OCI-LY3 (cell line): ENCODE results near the gene FRMD3.

Experiments
- H2AFZ ChIP-seq: fragments of 200-600, 300-600 bp; shearing (Covaris generic); 2 replicates; pipeline ENCODE4 v1.6.0; 2014; ENCODE audit warnings: antibody characterized with exemption, low read depth, low read length
- H3K27ac ChIP-seq: fragments of 200-600, 300-600 bp; sonication (generic); 2 replicates; pipeline ENCODE4 v1.5.1; 2014; ENCODE audit warnings: mild to moderate bottlenecking, low read length, moderate library complexity, mixed read lengths
- H3K27me3 ChIP-seq: fragments of 200-600, 300-600 bp; sonication (generic); 2 replicates; pipeline ENCODE4 v1.6.1; 2014; ENCODE audit warnings: low read depth, low read length, mixed read lengths
- H3K36me3 ChIP-seq: fragments of 200-600, 300-600 bp; sonication (generic); replicated peaks from 2 replicates; pipeline ENCODE3; 2014; ENCODE audit warnings: low read depth, low read length, mixed read lengths
- H3K4me1 ChIP-seq: fragments of 300-600, 200-600 bp; sonication (generic); 2 replicates; pipeline ENCODE4 v1.6.1; 2014; ENCODE audit warnings: low read length, mixed read lengths
- H3K4me2 ChIP-seq: fragments of 200-600, 300-600 bp; sonication (generic); 2 replicates; pipeline ENCODE4 v1.6.1; 2014; ENCODE audit warnings: low read length, mixed read lengths
- H3K4me3 ChIP-seq: fragments of 300-600, 200-600 bp; sonication (generic); 2 replicates; pipeline ENCODE4 v1.5.1; 2014; ENCODE audit warnings: antibody characterized with exemption, mild to moderate bottlenecking, low read length, moderate library complexity
- H3K79me2 ChIP-seq: fragments of 300-600, 200-600 bp; shearing (Covaris generic); 2 replicates; pipeline ENCODE4 v1.6.1; 2014; ENCODE audit warnings: mild to moderate bottlenecking, low read length, mixed read lengths
- H3K9ac ChIP-seq: fragments of 300-600, 200-600 bp; shearing (Covaris generic); 2 replicates; pipeline ENCODE4 v1.6.0; 2014; ENCODE audit warnings: mild to moderate bottlenecking, low read length, moderate library complexity
- H3K9me3 ChIP-seq: fragments of 200-600, 300-600 bp; shearing (Covaris generic); 2 replicates; pipeline ENCODE4 v1.6.1; 2014; ENCODE audit warnings: low read length, mixed read lengths; ENCODE audit not compliant: insufficient read depth
- H4K20me1 ChIP-seq: fragments of 200-600, 300-600 bp; sonication (generic); 2 replicates; pipeline ENCODE4 v1.6.1; 2016; ENCODE audit warnings: low read length, mixed read lengths; ENCODE audit not compliant: insufficient read depth
- EZH2phosphoT487 ChIP-seq: fragments of 200-600 bp; shearing (Covaris generic); IDR thresholded peaks from 2 replicates; pipeline ENCODE4 v1.6.1; 2018; ENCODE audit warnings: antibody characterized with exemption, mixed run types, low read depth
- TF ChIP-seq, protein P1 (sequence below): fragments of 200-600, 300-600 bp; sonication (generic); IDR thresholded peaks from 2 replicates; pipeline ENCODE4 v1.5.1; 2014; ENCODE audit warnings: antibody characterized with exemption, low read length, low read depth

Gene FRMD3

DNA sequence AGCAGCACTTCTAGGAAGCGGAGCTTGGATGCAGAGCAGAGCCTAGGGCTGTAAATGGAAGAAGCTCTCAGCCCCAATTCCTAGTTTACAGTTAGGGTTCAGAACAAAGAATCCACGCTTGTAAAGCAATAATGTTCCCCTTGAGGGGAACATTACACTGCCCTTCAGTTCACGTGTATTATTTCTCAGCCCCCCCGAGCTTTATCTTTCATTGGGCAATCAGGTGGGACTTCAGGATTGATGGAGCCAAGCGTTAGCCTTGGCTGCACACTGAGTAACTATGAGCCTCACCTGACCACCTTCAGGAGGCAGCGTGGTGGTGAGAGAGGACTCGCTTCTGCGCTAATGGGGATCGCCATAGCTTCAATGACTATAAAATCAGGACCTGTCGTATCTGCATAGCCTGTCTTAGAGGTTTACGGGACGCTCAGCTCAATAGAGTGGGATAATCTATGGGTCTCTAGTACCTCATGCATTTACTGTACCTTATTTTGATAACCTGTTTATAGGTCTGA lies 318.2 kb downstream of the FRMD3 start:
- Histone ChIP-seq H4K20me1 (no peaks in the 10 kb centered on the region), H3K27me3 (no peaks in the 10 kb centered on the region), H3K4me2 (peak overlapping the region; percentile 42; the same call in 1 of the 2 replicates), H3K9ac (no peak overlapping the region), H3K4me1 (peaks cover 19% of the 10 kb centered on the region), H2AFZ (no peak overlapping the region), H3K36me3 (no peaks in the 10 kb centered on the region), H3K79me2 (no peaks in the 10 kb centered on the region), H3K9me3 (no peaks in the 10 kb centered on the region), H3K27ac (no peak overlapping the region), H3K4me3 (no peak overlapping the region)
- no peak for TF ChIP-seq EZH2phosphoT487
- TF ChIP-seq, protein P1, sequence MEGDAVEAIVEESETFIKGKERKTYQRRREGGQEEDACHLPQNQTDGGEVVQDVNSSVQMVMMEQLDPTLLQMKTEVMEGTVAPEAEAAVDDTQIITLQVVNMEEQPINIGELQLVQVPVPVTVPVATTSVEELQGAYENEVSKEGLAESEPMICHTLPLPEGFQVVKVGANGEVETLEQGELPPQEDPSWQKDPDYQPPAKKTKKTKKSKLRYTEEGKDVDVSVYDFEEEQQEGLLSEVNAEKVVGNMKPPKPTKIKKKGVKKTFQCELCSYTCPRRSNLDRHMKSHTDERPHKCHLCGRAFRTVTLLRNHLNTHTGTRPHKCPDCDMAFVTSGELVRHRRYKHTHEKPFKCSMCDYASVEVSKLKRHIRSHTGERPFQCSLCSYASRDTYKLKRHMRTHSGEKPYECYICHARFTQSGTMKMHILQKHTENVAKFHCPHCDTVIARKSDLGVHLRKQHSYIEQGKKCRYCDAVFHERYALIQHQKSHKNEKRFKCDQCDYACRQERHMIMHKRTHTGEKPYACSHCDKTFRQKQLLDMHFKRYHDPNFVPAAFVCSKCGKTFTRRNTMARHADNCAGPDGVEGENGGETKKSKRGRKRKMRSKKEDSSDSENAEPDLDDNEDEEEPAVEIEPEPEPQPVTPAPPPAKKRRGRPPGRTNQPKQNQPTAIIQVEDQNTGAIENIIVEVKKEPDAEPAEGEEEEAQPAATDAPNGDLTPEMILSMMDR = no peak

DNA sequence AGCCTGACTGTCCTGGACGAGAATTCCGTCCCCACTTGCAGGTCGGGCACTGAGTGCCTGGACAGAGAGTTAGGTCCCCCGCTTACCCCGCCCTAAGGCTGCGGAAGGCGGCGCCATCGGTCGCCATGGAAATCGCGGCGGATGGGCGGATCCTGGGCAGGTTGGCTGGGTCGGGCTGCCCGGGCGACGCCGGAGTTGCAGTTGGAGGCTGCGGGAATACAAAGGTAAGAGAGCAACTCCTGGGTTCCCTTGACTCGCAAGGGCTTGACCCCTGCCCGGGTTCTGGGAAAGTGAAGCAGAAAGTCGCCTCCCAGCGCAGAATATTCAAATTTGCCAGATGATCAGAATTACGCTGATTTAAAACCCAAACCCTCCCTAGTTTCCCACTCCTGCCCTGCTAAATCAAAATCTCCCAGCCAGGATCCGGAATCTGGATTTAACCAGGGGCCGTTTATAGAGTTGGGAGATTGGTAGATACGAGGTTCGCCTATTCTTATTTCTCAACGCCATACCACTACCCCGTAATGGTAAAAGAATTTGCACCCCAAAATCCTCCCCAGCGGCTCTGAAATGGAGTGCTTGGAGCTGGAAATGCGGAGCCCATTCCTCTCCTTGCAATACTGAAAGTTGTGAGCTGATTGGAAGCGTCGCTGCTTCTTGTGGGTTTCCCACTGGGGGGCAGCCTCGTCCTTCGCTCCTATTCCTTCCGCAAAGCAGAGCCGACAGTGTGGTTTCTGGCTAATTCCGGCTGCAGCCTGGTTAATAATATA lies 318.9 kb downstream of the FRMD3 start:
- TF ChIP-seq EZH2phosphoT487 = no peak
- TF ChIP-seq, protein P1 = no peak
- Histone ChIP-seq H3K9ac (no peak overlapping the region), H3K4me2 (no peak overlapping the region)

DNA sequence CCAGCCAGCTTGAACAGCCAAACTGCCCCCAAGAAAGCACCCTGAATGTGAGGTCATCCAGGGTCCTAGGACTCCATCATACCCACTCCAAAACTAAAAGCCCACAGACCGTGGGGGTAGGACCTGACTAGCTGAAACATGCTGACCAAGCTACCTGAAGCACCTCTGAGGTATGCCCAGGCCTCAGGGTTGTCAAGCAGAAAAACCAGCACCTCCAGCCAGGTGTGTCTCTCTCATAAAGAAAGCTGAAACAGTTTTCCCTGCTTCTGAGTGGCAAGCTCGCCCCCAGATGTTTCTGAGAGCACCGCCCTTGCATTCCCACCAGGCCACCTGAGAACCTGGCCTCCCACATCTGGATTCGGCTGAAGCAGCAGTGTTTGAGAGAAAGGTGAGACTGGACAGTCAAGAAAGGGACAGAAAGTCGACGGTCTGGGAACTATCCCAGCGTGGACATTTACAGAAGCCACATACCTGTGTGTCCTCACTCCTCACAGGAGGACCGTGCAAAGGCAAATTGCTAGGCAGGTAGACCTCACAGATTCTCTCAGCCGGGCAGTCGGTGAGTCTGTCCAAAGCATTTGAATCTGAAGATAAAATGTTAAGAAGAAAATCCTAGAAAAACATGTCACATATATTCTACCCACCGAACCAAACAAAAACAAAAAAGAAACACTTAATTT lies 319.6 kb downstream of the FRMD3 start:
- H3K4me2 ChIP-seq = no peak overlapping the region
- H3K27me3 ChIP-seq = no peaks in the 10 kb centered on the region
- H3K9ac ChIP-seq = no peak overlapping the region

More for the DNA sequence above, 318.9 kb downstream of the FRMD3 start:
- H3K4me1 ChIP-seq = peaks cover 19% of the 10 kb centered on the region
- no peaks in the 10 kb centered on the region for H3K79me2 ChIP-seq
- H3K36me3 ChIP-seq = no peaks in the 10 kb centered on the region
- no peaks in the 10 kb centered on the region for H3K9me3 ChIP-seq
- no peaks in the 10 kb centered on the region for H3K27me3 ChIP-seq
- H2AFZ ChIP-seq = no peak overlapping the region
- H3K4me3 ChIP-seq = no peak overlapping the region
- no peaks in the 10 kb centered on the region for H4K20me1 ChIP-seq
- H3K27ac ChIP-seq = no peak overlapping the region

More for the DNA sequence above, 319.6 kb downstream of the FRMD3 start:
- no peak overlapping the region for H2AFZ ChIP-seq
- H4K20me1 ChIP-seq = no peaks in the 10 kb centered on the region
- H3K4me1 ChIP-seq = peaks cover 19% of the 10 kb centered on the region
- no peaks in the 10 kb centered on the region for H3K36me3 ChIP-seq
- H3K9me3 ChIP-seq = no peaks in the 10 kb centered on the region
- no peak overlapping the region for H3K27ac ChIP-seq
- TF ChIP-seq EZH2phosphoT487 = no peak
- TF ChIP-seq, protein P1 = no peak
- no peaks in the 10 kb centered on the region for H3K79me2 ChIP-seq
- no peak overlapping the region for H3K4me3 ChIP-seq
